Prostate gland (tissue), 2 donors: Measurements from ENCODE around the gene GMPPA. TPM values are rescaled to one million over a fixed set of nuclear protein-coding genes. Genes with fewer than 3 reads are reported as not detected.

Experiments used
- DNase-seq: peaks from one replicate; pipeline ENCODE4 v3.0.0-alpha.2; 2019; ENCODE audit warnings: low spot score
- H3K27ac ChIP-seq, 2 donors: fragments of 200-600 bp; sonication (generic); 2 replicates each; pipeline ENCODE4 v1.5.1; 2017 to 2019
- H3K27me3 ChIP-seq: fragments of 200-600 bp; sonication (generic); replicated peaks from 2 replicates; pipeline ENCODE4 v1.5.1; 2019; ENCODE audit not compliant: insufficient read depth
- H3K36me3 ChIP-seq, 2 donors: fragments of 200-600 bp; sonication (generic); 1 replicate in 1 of 2; 2 replicates in 1 of 2; pipeline versions ENCODE4 v1.5.1 to v1.8.1; 2017 to 2019
- H3K4me1 ChIP-seq: fragments of 200-600 bp; sonication (generic); replicated peaks from 2 replicates; pipeline ENCODE4 v1.5.1; 2019
- H3K4me3 ChIP-seq, 2 donors: fragments of 200-600 bp; sonication (generic); 2 replicates each; pipeline ENCODE4 v1.5.1; 2017 to 2019
- H3K9me3 ChIP-seq: fragments of 200-600 bp; sonication (generic); 2 replicates; pipeline ENCODE4 v1.5.1; 2017
- CTCF ChIP-seq, 4 experiments: fragments of 200-600 bp in 2 of 4; fragments of 450-650 bp in 2 of 4; sonication (generic) in 2 of 4; IDR thresholded peaks; 1 replicate in 3 of 4; 2 replicates in 1 of 4; pipeline ENCODE4 v1.5.1; 2016 to 2019; ENCODE audit warnings: antibody characterized with exemption in 4 of 4, mild to moderate bottlenecking in 2 of 4, moderate library complexity in 2 of 4
- POLR2A ChIP-seq: fragments of 450-650 bp; IDR thresholded peaks from one replicate; pipeline ENCODE4 v1.6.1; 2016; ENCODE audit warnings: antibody characterized with exemption, mild to moderate bottlenecking
- POLR2AphosphoS5 ChIP-seq: sonication (generic); formaldehyde crosslinking; IDR thresholded peaks from one replicate; pipeline ENCODE4 v1.6.1; 2017; ENCODE audit warnings: antibody characterized with exemption
- WGBS: methylation state at CpG from one replicate; pipeline ENCODE4 v1.1.5; 2018; 5-methylcytosine and 5-hydroxymethylcytosine counted together
- intact Hi-C: fragments of 100-400 bp; cut with DNase I; formaldehyde crosslinking; loops from one replicate; pipeline ENCODE4 v1.14.2; 2022
- microRNA-seq: library from miRNA; unstranded; fragments of <30 nt; microRNA quantifications from one replicate; pipeline ENCODE4, GENCODE V29; 2016
- small RNA-seq, 2 donors: library from RNA; depleted of rRNA; stranded (forward); fragments of <200 nt; gene quantifications; one replicate each; pipeline ENCODE3, GENCODE V24; 2016
- total RNA-seq, 2 donors: library from RNA; depleted of rRNA; stranded (reverse); fragments of >200 nt; gene quantifications; one replicate each; pipeline ENCODE4 v1.1.0, GENCODE V29; 2016

GMPPA gene
- total RNA-seq, 2 donors from 2014 or later, result 41.2 to 53.8 TPM

DNA sequence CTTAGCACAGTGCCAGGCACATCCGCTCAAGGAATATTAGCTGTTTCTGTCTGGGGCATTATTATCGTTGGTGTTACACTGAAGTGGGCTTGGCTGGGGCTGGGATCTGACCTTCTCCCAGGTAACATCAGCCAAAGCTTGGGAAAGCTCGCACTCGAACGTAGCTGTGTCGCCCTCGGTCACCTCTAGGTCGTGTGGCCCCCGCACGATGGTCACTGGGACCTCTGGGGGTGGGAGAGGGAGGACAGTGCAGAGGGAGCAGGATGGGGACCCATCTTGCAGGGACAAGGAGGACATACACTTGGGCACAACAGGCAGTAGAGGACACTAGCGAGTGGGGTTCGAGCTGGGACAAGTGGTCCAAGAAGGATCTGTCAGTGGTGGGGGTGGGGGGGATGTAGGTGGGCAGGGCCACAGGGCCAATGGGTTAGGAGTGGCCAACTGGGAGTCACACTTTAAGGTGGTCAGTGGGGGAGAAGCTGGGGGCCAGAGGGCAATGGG, 54.8 kb downstream of the GMPPA start:
- no peak for DNase-seq
- Histone ChIP-seq H3K27me3 (no peaks in the 10 kb centered on the region), H3K9me3 (no peaks in the 10 kb centered on the region), H3K27ac (no peak overlapping the region), H3K4me1 (peaks cover 11% of the 10 kb centered on the region), H3K4me3 (no peak overlapping the region), H3K36me3 (no peaks in the 10 kb centered on the region)
- intact Hi-C loops, result no loop called here
- no peak for TF ChIP-seq POLR2A
- TF ChIP-seq CTCF (IDR thresholded peaks at IDR 0.05), result no peak
- WGBS, result 74% methylated on average over 12 of the region's 12 CpGs

GRCh38 chr2:219554350-219554749, 55.7 kb downstream of the GMPPA start:
- Histone ChIP-seq H3K36me3 (no peaks in the 10 kb centered on the region), H3K4me1 (peaks cover 11% of the 10 kb centered on the region), H3K4me3 (no peak overlapping the region), H3K27me3 (no peaks in the 10 kb centered on the region), H3K27ac (no peak overlapping the region), H3K9me3 (no peaks in the 10 kb centered on the region)
- 96% methylated on average over 15 of the region's 15 CpGs for WGBS
- DNase-seq, result no peak
- intact Hi-C loops, result no loop called here
- no peak for TF ChIP-seq CTCF (IDR thresholded peaks at IDR 0.05)
- TF ChIP-seq POLR2AphosphoS5, result no peak
- no peak for TF ChIP-seq POLR2A

- intact Hi-C loops, result no loop called here
- peaks cover 11% of the 10 kb centered on the region for H3K4me1 ChIP-seq
- no peaks in the 10 kb centered on the region for H3K36me3 ChIP-seq
- H3K4me3 ChIP-seq, result no peak overlapping the region
- 94% methylated on average over 20 of the region's 20 CpGs for WGBS
- no peak for DNase-seq
- no peak overlapping the region for H3K27ac ChIP-seq
- H3K27me3 ChIP-seq, result no peaks in the 10 kb centered on the region
- H3K9me3 ChIP-seq, result no peaks in the 10 kb centered on the region
- TF ChIP-seq POLR2A (no peak), CTCF (IDR thresholded peaks at IDR 0.05) (no peak), POLR2AphosphoS5 (no peak)
Measured at GRCh38 chr2:219555956-219556355, 57.3 kb downstream of the GMPPA start.

- WGBS, result 89% methylated on average over 19 of the region's 19 CpGs
- Histone ChIP-seq H3K27me3 (no peaks in the 10 kb centered on the region), H3K4me3 (no peak overlapping the region), H3K36me3 (no peaks in the 10 kb centered on the region), H3K9me3 (no peaks in the 10 kb centered on the region), H3K27ac (no peak overlapping the region), H3K4me1 (peaks cover 11% of the 10 kb centered on the region)
- intact Hi-C loops, result no loop called here
- TF ChIP-seq CTCF (IDR thresholded peaks at IDR 0.05), result no peak
- no peak for TF ChIP-seq POLR2AphosphoS5
- no peak for TF ChIP-seq POLR2A
- DNase-seq, result no peak
Measured at GRCh38 chr2:219556413-219556812, 57.7 kb downstream of the GMPPA start.

Small RNA genes within 50 kb of the gene (microRNA-seq; reads per million reads assigned to microRNA genes)
- gene MIR3132, result not detected

Small RNA genes within 50 kb of the gene (small RNA-seq; reads per million reads assigned to genes)
- gene MIR3132, result 0 to 0.28 reads per million in 2 donors

Other genes starting within 250 kb of the GMPPA start
- gene TUBA4B, start 245.6 kb upstream of the GMPPA start, total RNA-seq, result not detected
- 10 to 100 TPM; 43.5 to 51.2 TPM for gene TUBA4A, start 245.0 kb upstream of the GMPPA start, total RNA-seq
- 100 to 1,000 TPM; 155 to 163 TPM for gene DNAJB2, start 219.5 kb upstream of the GMPPA start, total RNA-seq
- 1 to 10 TPM in 1 of 2 donors, under 1 TPM in 1; 0.09 to 6.6 TPM for gene PTPRN, start 189.5 kb upstream of the GMPPA start, total RNA-seq
- gene RESP18, start 166.1 kb upstream of the GMPPA start, total RNA-seq, result not detected
- gene DNPEP, start 111.0 kb upstream of the GMPPA start, total RNA-seq, result 10 to 100 TPM; 54.1 to 82.4 TPM
- gene DES, start 80.5 kb upstream of the GMPPA start, total RNA-seq, result 1,000 to 10,000 TPM; 1,584 to 1,742 TPM
- gene SPEG, start 64.0 kb upstream of the GMPPA start, total RNA-seq, result 10 to 100 TPM; 30.7 to 53.4 TPM
- under 1 TPM; 0.09 to 0.45 TPM for gene ASIC4, start 15.6 kb downstream of the GMPPA start, total RNA-seq
- 100 to 1,000 TPM; 150 to 819 TPM for gene CHPF, start 44.9 kb downstream of the GMPPA start, total RNA-seq
- 10 to 100 TPM in 1 of 2 donors, 1 to 10 TPM in 1; 5.7 to 11.5 TPM for gene TMEM198, start 45.1 kb downstream of the GMPPA start, total RNA-seq
- gene OBSL1, start 72.6 kb downstream of the GMPPA start, total RNA-seq, result 100 to 1,000 TPM; 142 to 330 TPM
- 100 to 1,000 TPM in 1 of 2 donors, under 1 TPM in 1; 0.96 to 391 TPM for gene INHA, start 73.4 kb downstream of the GMPPA start, total RNA-seq
- 10 to 100 TPM; 18.3 to 60.3 TPM for gene STK11IP, start 99.0 kb downstream of the GMPPA start, total RNA-seq
- 10 to 100 TPM in 1 of 2 donors, 1 to 10 TPM in 1; 7.6 to 44.6 TPM for gene SLC4A3, start 128.7 kb downstream of the GMPPA start, total RNA-seq